GM12864 (cell line): Measurements from ENCODE around the gene VEZT.

Experiments used
- DNase-seq: peaks from one replicate; pipeline ENCODE4 v3.0.0-alpha.2; 2011; ENCODE audit warnings: low read depth
- H3K4me3 ChIP-seq: 2 replicates; pipeline ENCODE4 v1.5.1; 2011; ENCODE audit warnings: mild to moderate bottlenecking, low read depth, low read length, control low read depth
- TF ChIP-seq, protein P1 (sequence below): IDR thresholded peaks from 2 replicates; pipeline ENCODE4 v1.5.1; 2011; ENCODE audit warnings: low read depth, mild to moderate bottlenecking, moderate library complexity, low read length, control low read depth, inconsistent platforms; ENCODE audit errors: missing control alignments

The VEZT gene

GRCh38 chr12:95257541-95257940 is 39.9 kb downstream of the VEZT start:
- no peak overlapping the region for H3K4me3 ChIP-seq
- TF ChIP-seq, protein P1, sequence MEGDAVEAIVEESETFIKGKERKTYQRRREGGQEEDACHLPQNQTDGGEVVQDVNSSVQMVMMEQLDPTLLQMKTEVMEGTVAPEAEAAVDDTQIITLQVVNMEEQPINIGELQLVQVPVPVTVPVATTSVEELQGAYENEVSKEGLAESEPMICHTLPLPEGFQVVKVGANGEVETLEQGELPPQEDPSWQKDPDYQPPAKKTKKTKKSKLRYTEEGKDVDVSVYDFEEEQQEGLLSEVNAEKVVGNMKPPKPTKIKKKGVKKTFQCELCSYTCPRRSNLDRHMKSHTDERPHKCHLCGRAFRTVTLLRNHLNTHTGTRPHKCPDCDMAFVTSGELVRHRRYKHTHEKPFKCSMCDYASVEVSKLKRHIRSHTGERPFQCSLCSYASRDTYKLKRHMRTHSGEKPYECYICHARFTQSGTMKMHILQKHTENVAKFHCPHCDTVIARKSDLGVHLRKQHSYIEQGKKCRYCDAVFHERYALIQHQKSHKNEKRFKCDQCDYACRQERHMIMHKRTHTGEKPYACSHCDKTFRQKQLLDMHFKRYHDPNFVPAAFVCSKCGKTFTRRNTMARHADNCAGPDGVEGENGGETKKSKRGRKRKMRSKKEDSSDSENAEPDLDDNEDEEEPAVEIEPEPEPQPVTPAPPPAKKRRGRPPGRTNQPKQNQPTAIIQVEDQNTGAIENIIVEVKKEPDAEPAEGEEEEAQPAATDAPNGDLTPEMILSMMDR: no peak
- DNase-seq: no peak

- TF ChIP-seq, protein P1: no peak
- H3K4me3 ChIP-seq: no peak overlapping the region
- DNase-seq: no peak
These were observed 40.5 kb downstream of the VEZT start for GRCh38 chr12:95258151-95258550.

DNA sequence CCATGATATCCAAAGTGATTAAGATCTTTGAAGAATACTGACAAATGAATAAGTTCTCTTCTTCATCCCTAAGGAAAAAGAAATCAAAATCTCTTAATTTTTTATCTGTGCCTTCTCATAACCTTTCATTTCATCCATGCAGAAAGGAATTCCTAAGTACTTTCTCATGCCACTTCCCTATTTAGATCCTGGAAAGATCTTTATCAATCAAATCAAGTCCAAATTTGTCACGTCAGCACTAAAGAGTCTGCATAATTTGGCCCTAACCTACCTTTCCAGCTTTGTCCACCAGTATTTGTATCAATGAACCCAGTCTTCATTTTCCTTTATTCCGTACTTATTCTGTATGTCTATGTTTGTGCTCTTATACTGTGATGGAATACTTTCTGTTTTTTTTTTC is 41.2 kb downstream of the VEZT start:
- no peak for DNase-seq
- TF ChIP-seq, protein P1: no peak
- no peak overlapping the region for H3K4me3 ChIP-seq

DNA sequence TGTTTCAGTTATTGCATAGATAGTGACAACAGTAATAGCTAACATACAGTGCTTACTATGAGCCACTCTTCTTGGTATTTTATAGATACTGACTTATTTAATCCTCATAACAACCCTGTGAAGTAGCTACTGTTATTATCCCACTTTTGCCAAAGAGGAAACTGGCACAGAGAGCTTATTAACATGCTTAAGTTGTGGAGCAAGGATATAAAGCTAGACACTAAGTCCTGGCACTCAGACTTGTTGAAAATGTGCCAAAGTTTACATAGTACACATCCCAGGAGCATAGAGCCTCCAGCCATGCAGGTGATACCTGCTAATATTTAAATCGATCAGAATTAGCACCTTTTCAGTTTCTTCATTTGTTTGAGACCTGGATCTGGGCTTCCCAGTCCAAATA is 41.8 kb downstream of the VEZT start:
- DNase-seq: no peak
- H3K4me3 ChIP-seq: no peak overlapping the region
- TF ChIP-seq, protein P1: no peak

DNA sequence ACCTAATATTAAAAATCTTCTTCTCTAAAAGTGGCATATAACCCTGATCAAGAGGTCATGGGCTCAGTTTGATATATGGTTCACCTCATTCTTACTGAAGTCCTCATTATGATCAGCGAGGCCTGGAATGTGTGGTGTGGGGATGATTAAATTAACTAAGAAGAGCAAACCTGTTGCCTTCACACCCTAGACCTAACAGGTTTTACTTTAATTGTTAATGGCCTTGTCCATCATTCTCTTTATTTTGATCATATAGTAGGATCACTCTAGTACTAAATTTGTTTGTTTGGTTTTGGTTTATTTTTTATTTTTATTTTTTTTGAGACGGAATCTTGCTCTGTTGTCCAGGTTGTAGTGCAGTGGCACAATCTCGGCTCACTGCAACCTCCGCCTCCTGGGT is 43.5 kb downstream of the VEZT start:
- DNase-seq: no peak
- TF ChIP-seq, protein P1: no peak
- no peak overlapping the region for H3K4me3 ChIP-seq

DNA sequence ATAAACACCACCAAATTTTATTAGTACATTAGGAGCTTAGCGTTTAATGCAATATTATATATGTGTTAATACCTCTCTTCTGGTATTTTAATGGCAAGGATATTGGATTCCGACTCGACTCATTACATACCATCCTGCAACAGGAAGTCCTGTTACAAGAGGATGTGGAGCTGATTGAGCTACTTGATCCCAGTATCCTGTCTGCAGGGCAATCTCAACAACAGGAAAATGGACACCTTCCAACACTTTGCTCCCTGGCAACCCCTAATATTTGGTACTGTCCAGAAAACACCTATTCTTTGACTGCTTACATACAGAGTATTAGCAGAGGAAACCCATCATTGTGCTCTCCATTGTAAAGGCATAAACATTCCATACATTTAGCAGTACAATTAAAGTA is 45.2 kb downstream of the VEZT start:
- DNase-seq: no peak
- no peak overlapping the region for H3K4me3 ChIP-seq
- TF ChIP-seq, protein P1: no peak

DNA sequence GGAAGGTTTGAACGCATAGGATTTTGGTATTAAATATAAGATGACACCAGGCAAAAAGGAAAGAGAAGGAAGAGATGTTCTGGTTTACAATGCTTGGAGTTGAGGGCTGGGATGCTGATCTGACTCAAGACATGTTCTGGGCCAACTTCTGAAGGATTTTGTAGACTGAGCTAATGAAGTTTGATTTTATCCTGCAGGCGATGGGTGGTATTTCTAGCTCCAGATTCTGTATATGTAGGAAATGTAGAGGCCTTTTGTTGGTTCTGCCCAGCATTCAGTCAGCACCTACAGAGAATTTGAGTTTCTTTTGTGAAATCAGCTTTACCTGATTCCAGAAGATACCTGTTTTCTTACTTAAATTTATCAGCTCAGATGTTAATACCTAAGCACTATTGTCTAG is 48.2 kb downstream of the VEZT start:
- TF ChIP-seq, protein P1: no peak
- DNase-seq: no peak
- no peak overlapping the region for H3K4me3 ChIP-seq
